Esophagus muscularis mucosa (tissue), 4 donors: ENCODE measurements around the gene FBLN7. TPM values are rescaled to one million over a fixed set of nuclear protein-coding genes. Genes with fewer than 3 reads are reported as not detected.

Source experiments
- DNase-seq: peaks from one replicate; pipeline ENCODE4 v3.0.0-alpha.2; 2017; ENCODE audit errors: extremely low spot score
- H3K27ac ChIP-seq, 4 donors: fragments of 200-600 bp; sonication (generic); replicated peaks in 1 of 4; 1 replicate in 3 of 4; 2 replicates in 1 of 4; pipeline ENCODE4 v1.5.1; 2016 to 2019; ENCODE audit warnings: mild to moderate bottlenecking in 1 of 4
- H3K27me3 ChIP-seq, 4 donors: fragments of 200-600 bp; sonication (generic); one replicate each; pipeline versions ENCODE4 v1.5.1 to v1.6.0; 2016 to 2019
- H3K36me3 ChIP-seq, 4 donors: fragments of 200-600 bp; sonication (generic); one replicate each; pipeline ENCODE4 v1.5.1; 2016 to 2019
- H3K4me1 ChIP-seq, 4 donors: fragments of 200-600 bp; sonication (generic); one replicate each; pipeline ENCODE4 v1.5.1; 2016 to 2019
- H3K4me3 ChIP-seq, 4 donors: fragments of 200-600 bp; sonication (generic); 1 replicate in 2 of 4; 2 replicates in 2 of 4; pipeline ENCODE4 v1.5.1; 2016 to 2019; ENCODE audit warnings: mild to moderate bottlenecking in 4 of 4, moderate library complexity in 1 of 4
- H3K9me3 ChIP-seq, 4 donors: fragments of 200-600 bp; sonication (generic); 1 replicate in 3 of 4; 2 replicates in 1 of 4; pipeline ENCODE4 v1.5.1; 2016 to 2019
- CTCF ChIP-seq, 3 experiments: fragments of 200-600 bp in 2 of 3; fragments of 450-650 bp in 1 of 3; sonication (generic) in 2 of 3; IDR thresholded peaks; one replicate each; pipeline ENCODE4 v1.5.1; 2017 to 2019; ENCODE audit warnings: antibody characterized with exemption in 3 of 3, mild to moderate bottlenecking in 2 of 3, moderate library complexity in 1 of 3
- EP300 ChIP-seq: sonication (generic); formaldehyde crosslinking; IDR thresholded peaks from one replicate; pipeline ENCODE4 v1.6.1; 2017; ENCODE audit warnings: antibody characterized with exemption
- POLR2A ChIP-seq: fragments of 450-650 bp; IDR thresholded peaks from one replicate; pipeline ENCODE4 v1.6.1; 2017; ENCODE audit warnings: antibody characterized with exemption, moderate library complexity, mild to moderate bottlenecking, low read depth
- POLR2AphosphoS5 ChIP-seq, 2 donors: sonication (generic); formaldehyde crosslinking; IDR thresholded peaks; one replicate each; pipeline ENCODE4 v1.6.1; 2017; ENCODE audit warnings: antibody characterized with exemption in 2 of 2
- WGBS: methylation state at CpG from one replicate; pipeline ENCODE4 v1.1.5; 2018; 5-methylcytosine and 5-hydroxymethylcytosine counted together
- intact Hi-C: fragments of 100-400 bp; cut with DNase I; formaldehyde crosslinking; loops from one replicate; pipeline ENCODE4 v1.15.1; 2023
- total RNA-seq, 4 donors: library from RNA; depleted of rRNA; stranded (reverse); fragments of >200 nt; gene quantifications; one replicate each; pipeline versions ENCODE4 v1.1.0 to v1.2.1, GENCODE V29; 2016

The FBLN7 gene
- total RNA-seq, 4 donors from 2014 or later, result 1.1 to 2.1 (median 1.8) TPM

- H3K27ac ChIP-seq, result no peak overlapping the region
- H3K27me3 ChIP-seq, result no peaks in the 10 kb centered on the region
- no peak overlapping the region for H3K4me3 ChIP-seq
- no peak for TF ChIP-seq EP300
- TF ChIP-seq CTCF (IDR thresholded peaks at IDR 0.05), result no peak
- TF ChIP-seq POLR2AphosphoS5 (IDR thresholded peaks at IDR 0.05), result no peak
- no peak for TF ChIP-seq POLR2A
- H3K4me1 ChIP-seq, result no peaks in the 10 kb centered on the region
- H3K9me3 ChIP-seq, result no peaks in the 10 kb centered on the region
- no peaks in the 10 kb centered on the region for H3K36me3 ChIP-seq
- intact Hi-C loops, result no loop called here
- no peak for DNase-seq
- WGBS, result 80% methylated on average over 19 of the region's 21 CpGs
Observed at GRCh38 chr2:112156152-112156986, 18.2 kb downstream of the FBLN7 start.

DNA sequence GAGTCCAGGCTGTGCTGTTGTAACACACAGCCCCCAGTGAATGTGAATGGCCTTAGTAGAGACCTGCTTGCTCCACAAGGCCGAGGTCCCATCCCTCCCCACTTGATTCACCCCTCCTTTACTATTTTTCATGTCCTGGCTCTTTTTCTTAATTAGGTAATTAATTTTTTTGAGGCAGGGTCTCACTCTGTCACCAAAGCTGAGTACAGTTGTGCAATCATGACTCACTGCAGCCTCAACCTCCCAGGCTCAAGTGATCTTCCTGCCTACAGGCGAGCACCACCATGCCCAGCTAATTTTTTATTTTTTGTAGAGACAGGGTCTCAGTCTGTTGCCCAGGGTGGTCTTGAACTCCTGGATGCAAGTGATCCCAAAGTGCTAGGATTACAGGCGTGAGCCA lies 19.3 kb downstream of the FBLN7 start:
- TF ChIP-seq EP300 (no peak), CTCF (IDR thresholded peaks at IDR 0.05) (no peak), POLR2A (no peak), POLR2AphosphoS5 (IDR thresholded peaks at IDR 0.05) (no peak)
- no peak overlapping the region for H3K27ac ChIP-seq
- no peak overlapping the region for H3K4me3 ChIP-seq
- intact Hi-C loops, result no loop called here
- no peak for DNase-seq
- H3K27me3 ChIP-seq, result no peaks in the 10 kb centered on the region
- H3K9me3 ChIP-seq, result no peaks in the 10 kb centered on the region
- 57% methylated on average over 3 of the region's 3 CpGs for WGBS
- no peaks in the 10 kb centered on the region for H3K4me1 ChIP-seq
- H3K36me3 ChIP-seq, result no peaks in the 10 kb centered on the region

DNA sequence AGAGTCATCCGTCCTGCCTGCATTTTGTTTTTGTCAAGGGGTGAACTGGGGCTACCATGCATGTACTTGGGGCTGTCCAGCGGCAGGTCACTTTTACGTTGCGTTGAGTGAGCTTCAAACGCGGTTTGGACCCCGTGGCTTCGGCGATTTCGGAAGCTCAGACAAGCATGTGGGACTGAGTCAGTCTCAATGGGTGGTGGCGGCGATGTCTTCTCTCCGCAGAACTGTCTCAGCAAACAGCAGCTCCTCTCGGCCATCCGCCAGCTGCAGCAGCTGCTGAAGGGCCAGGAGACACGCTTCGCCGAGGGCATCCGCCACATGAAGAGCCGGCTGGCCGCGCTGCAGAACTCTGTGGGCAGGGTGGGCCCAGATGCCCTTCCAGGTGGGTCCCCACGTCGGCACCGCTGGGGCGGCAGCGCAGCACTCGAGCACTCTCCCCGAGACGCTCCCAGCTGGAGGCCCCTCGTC lies 21.3 kb downstream of the FBLN7 start:
- no peak for TF ChIP-seq POLR2A
- no peak for TF ChIP-seq EP300
- TF ChIP-seq POLR2AphosphoS5 (IDR thresholded peaks at IDR 0.05), result no peak
- no peak for TF ChIP-seq CTCF (IDR thresholded peaks at IDR 0.05)
- Histone ChIP-seq H3K27me3 (no peaks in the 10 kb centered on the region), H3K36me3 (no peaks in the 10 kb centered on the region), H3K9me3 (no peaks in the 10 kb centered on the region), H3K4me3 (no peak overlapping the region), H3K4me1 (no peaks in the 10 kb centered on the region), H3K27ac (no peak overlapping the region)
- DNase-seq, result no peak
- 94% methylated on average over 26 of the region's 31 CpGs for WGBS
- intact Hi-C loops, result no loop called here

GRCh38 chr2:112160283-112161250 lies 22.4 kb downstream of the FBLN7 start:
- TF ChIP-seq POLR2AphosphoS5 (IDR thresholded peaks at IDR 0.05) (no peak), POLR2A (no peak)
- H3K27ac ChIP-seq, result no peak overlapping the region
- intact Hi-C loops, result no loop called here
- H3K4me1 ChIP-seq, result no peaks in the 10 kb centered on the region
- no peak overlapping the region for H3K4me3 ChIP-seq
- no peak for DNase-seq
- H3K36me3 ChIP-seq, result no peaks in the 10 kb centered on the region
- no peaks in the 10 kb centered on the region for H3K27me3 ChIP-seq
- WGBS, result 84% methylated on average over 51 of the region's 52 CpGs
- no peaks in the 10 kb centered on the region for H3K9me3 ChIP-seq
